Pulmonary artery endothelial cell (primary cell): ENCODE data around the gene TBC1D22A. TPM values are rescaled to one million over a fixed set of nuclear protein-coding genes. Genes with fewer than 3 reads are reported as not detected.

Source experiments
- DNase-seq: peaks from one replicate; pipeline ENCODE4 v3.0.0-alpha.2; 2011; ENCODE audit warnings: low read depth, low spot score
- total RNA-seq: library from RNA; depleted of rRNA; stranded (reverse); fragments of >200 nt; gene quantifications from 2 replicates; pipeline ENCODE4 v1.2.3, GENCODE V29; 2014

Gene TBC1D22A
- total RNA-seq, 1 donor from 2014 or later = 17.4 TPM

DNA sequence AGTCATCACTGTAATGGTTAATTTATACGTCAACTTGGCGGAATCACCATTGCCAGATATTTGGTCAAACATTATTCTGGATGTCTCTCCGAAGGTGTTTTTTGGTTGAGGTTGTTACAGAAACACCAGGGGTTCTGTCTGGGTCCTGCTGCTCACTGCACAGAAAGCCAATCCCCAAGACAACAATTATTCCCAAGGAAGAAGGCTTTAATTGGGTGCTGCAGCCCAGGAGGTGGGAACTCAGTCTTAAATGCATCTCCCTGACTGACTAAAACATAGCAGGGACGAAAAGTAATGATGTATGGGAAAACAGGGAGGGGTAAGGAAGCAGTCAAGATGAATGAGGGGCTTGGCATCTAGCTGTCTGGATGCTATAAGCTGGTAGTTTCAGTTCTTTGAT is 331.3 kb downstream of the TBC1D22A start:
- no peak for DNase-seq

GRCh38 chr22:47094861-47095330 is 332.4 kb downstream of the TBC1D22A start:
- DNase-seq = no peak

GRCh38 chr22:47095395-47096122 is 333.1 kb downstream of the TBC1D22A start:
- DNase-seq = no peak

DNA sequence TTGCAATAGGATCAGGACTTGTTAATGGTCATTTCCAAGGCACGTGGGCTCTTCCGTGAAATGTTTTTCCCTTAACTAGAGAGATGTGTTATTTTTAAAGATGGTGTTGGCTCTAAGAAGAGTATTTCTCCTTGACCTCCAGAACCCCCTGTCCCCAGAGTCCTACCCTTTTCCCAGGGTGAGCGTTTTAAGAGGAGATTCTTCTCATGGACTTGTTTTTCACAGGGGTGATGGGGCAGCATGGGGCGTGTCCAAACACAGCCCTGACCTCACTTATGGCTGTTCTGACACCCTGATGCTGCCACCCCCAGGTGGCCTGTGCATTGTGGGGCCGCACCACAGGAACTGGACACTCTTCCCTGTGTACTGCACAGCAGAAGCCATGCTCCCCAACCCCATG is 335.7 kb downstream of the TBC1D22A start:
- DNase-seq = no peak

- DNase-seq = no peak
Measured at GRCh38 chr22:47098554-47098953, 336.1 kb downstream of the TBC1D22A start.

DNA sequence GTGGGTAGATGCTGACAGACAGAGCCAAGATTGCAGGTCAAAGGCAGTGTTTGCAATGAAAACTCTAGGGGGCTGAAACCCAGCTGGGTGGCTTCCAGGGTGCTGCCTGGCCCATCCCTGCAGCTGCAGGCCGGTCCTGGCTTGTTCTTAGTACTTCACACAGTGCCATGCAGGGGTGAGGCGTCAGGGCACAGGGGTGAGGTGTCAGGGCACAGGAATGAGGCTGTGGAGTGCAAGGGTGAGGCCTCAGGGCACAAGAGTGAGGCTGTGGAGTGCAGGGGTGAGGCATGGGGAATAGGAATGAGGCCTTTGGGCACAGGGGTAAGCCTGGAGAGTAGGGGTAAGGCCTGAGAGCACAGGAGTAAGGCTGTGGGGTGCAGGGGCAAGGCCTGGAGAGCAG is 337.6 kb downstream of the TBC1D22A start:
- DNase-seq = no peak

DNA sequence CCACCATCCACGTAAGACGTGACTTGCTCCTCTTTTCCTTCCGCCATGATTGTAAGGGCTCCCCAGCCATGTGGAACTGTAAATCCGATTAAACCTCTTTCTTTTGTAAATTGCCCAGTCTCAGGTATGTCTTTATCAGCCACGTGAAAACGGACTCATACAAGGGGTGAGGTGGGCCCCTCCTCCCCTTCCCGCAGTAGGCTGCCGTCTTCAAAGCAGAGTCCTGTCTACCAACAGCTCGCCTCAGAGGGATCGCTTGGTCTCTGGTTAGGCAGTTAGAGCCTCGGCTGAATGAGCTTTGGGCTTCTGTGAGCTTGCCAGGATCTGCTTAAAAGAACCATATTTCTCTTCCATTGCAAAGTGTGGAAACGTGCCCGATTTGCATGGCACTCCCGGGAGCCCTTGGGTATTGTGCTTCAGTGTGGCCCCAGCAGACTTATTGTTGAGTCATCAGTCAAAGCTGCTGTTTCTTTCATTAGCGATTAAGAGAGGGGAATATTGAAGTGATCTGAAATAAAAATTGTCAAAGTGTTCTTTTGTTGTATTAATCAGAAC is 338.3 kb downstream of the TBC1D22A start:
- no peak for DNase-seq

GRCh38 chr22:47101321-47101885 is 339.0 kb downstream of the TBC1D22A start:
- no peak for DNase-seq

DNA sequence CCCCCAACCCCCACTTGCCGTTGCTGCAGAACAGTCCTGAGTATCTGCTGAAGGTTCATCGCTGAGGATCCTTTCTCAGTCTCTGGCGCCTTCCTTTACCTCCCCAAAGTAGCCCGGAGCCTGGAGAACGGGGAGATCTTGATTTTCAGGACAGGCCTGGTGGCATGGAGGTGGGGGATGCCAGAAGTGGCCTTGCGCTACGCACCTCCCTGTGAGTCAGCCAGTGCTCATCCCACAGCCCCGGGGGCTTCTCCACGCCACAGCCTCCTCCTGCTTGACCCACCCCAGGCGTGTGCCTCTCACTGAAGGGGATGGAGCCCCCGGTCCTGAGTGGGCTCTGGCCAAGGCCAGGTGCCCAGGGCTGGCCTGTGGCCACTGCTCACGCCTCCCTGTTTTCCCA is 339.6 kb downstream of the TBC1D22A start:
- no peak for DNase-seq

- DNase-seq = no peak
Measured at GRCh38 chr22:47102648-47103047, 340.2 kb downstream of the TBC1D22A start.

GRCh38 chr22:47105085-47105484 is 342.6 kb downstream of the TBC1D22A start:
- DNase-seq = no peak

DNA sequence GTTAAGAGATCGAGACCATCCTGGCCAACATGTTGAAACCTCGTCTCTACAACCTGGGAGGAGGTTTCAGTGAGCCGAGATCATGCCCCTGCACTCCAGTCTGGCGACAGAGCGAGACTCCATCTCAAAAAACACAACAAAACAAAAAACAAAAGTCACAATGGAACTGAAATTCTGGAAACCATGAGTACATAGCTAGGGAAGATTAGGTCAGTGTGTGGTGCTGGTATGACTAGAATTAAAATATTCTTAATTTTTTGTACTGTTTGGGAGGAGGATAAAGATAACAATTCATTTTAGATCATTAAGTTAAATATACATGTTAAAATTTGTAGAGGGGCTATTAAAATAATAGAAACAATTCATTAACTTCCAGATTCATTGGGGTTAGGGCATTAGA is 344.4 kb downstream of the TBC1D22A start:
- no peak for DNase-seq

DNA sequence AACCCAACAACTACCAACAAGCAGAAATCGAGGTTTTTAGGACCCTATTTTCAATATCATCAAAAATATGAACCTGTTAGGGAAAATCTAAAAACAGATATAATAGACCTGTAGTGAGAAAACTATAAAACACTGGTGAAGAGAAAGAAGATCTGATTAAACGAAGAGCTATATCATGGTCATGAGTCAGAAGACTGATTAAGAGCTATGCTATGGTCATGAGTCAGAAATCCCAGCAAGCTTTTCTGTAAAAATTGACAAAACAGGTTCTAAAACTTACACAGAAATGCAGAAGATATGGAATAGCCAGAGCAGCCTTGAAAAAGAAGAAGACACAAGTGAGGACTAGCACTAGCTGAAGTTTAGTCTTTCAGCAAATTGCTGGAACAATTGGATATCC is 345.0 kb downstream of the TBC1D22A start:
- DNase-seq = no peak

DNA sequence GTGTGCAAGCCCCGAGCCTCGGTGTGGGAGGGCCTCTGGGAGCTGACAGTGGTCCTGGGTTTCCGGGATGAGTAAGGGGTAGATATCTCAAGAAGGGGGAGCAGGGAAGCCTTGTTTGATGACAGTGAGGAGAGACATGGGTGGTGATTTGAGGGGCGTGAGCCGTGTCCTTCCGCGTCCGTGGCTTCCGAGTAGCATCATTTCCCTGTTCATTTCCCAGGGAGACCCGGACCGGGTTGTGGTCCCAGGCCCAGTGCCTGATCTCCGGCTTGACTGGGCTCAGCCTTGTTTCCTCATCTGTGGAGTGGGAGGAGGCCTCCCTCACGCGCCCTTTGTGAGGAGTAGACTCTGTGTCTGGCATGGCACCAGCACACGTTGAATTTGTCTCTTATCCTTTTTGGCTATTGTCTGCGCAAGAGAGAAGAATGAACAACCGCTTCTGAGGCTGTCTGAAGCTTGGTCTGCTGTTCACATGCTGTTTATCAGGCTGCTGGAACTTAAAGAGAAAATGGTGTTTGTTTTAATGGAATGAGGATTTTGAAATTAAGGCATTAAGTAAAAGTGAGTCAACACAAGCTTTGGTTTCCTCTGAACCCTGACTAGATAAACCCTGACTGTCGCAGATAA is 348.5 kb downstream of the TBC1D22A start:
- DNase-seq = no peak

DNA sequence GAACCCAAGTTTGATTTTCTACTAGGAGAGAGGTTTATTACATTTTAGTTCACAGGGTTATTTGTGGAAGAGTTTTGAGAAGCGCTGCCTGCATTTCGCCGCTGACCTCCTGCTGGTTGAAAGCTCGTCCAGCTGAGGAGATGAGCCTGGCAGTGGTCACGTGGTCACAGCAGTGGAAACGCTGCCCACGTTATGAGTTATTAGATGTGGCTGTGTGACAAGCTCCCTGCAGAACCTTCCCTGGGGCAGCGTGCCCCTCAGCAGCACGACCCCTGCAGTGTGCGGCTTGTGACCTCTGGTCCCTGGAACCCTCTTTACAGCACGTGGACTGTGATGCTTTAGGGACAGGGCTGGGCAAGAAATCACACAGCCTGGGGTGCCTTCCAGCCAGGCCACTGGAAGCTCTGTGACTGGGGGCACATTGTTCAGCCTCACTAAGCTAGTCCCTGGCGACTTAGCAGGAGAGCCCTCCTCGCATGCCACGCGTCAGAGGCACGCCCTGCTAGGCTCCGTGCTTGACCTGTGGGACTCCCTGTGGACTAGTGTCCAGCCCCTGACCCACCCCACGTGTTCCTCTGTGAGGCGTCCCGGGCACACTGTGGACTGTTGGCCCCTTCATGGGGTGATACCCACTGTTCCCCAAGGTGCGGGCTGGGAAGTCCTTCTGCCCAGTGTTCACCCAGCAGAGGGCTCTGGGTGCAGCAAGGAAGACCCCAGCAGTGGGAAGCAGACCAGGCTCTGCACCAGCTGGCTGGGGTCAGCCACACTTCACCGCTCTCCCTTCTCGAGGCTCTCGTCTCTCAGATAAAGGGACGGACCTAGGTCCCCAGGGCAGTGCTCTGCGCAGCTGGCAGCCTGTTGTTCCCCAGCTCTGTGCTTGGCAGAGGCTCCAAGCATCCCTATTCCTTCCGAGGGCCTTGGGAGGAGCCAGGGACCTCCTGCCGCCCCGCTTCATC is 349.5 kb downstream of the TBC1D22A start:
- DNase-seq = no peak

DNA sequence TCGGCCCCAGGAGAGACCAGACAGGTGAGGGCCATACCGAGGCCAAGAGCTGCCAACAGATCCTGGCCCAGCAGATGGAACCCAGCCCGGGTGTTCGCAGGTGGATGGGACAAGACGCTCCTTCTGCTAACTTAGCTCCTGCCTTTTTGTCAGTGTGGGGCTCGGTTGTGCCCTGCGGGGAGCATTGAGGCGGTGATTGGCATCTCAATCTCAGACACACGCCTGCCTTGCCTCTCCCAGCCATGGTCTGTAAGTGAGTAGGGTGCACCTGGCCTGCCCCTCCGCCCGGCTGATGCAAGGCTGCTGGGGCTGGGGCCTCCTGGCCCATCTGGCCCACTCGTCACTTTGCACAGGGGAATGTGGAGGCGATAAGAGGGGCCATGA is 350.1 kb downstream of the TBC1D22A start:
- DNase-seq = no peak

GRCh38 chr22:47112994-47113852 is 350.8 kb downstream of the TBC1D22A start:
- no peak for DNase-seq

GRCh38 chr22:47113853-47114415 is 351.5 kb downstream of the TBC1D22A start:
- no peak for DNase-seq

DNA sequence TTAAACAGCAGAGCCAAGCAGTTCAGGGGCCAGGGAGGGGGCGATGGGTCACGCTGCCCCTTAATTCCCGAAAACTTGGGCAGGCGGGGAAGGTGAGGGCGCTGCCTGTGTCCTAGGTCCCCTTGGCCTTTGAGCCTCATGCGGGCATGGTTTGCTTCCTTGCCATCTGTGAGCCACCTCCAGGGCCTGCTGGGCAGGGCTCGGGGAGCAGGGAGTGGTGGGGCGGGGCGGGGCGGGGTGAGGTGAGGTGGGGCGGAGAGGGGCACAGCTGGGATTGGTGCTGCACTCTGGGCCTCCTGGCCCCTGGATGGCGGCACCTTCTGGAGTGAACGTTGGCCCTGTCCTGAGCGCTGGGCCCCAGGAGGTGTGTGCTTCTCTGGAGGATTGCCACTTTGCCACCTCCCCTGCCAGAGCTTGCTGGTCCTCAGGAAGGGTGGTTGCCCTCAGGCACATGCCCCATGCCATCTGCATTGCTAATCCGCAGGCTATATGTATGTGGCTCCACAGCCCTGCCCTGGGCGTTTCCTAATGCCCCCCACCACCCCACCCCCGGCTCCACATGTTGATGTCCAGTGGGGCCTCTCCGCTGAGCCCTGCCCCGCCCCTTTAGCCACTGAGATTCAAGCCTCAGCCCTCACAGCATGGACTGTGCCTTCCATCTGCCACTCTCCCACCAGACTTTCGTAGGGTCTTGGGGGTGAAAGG is 352.5 kb downstream of the TBC1D22A start:
- no peak for DNase-seq
